Kidney (tissue), 14 donors: ENCODE results near the gene SYNC. TPM values are rescaled to one million over a fixed set of nuclear protein-coding genes. Genes with fewer than 3 reads are reported as not detected.

Source experiments
- DNase-seq, 5 donors: peaks; one replicate each; pipeline ENCODE4 v3.0.0-alpha.2; 2013 to 2020
- FAIRE-seq: peaks from 2 replicates; lab custom pipeline; 2012; peaks lifted over from hg19 to GRCh38; lab: Jason Lieb, UNC
- H3K27ac ChIP-seq, 2 donors: one replicate each; pipeline ENCODE4 v1.7.0; 2013; ENCODE audit warnings: low read depth in 2 of 2, low read length in 2 of 2, inconsistent platforms in 1 of 2
- H3K27me3 ChIP-seq: one replicate; pipeline ENCODE4 v1.7.1; 2013; ENCODE audit warnings: low read length, inconsistent platforms; ENCODE audit not compliant: control insufficient read depth, insufficient read depth
- H3K36me3 ChIP-seq, 3 donors: one replicate each; pipeline versions ENCODE4 v1.7.0 to v1.7.1; 2013; ENCODE audit warnings: low read length in 3 of 3, control low read depth in 1 of 3, inconsistent platforms in 1 of 3; ENCODE audit not compliant: insufficient read depth in 3 of 3, control insufficient read depth in 2 of 3
- H3K4me1 ChIP-seq, 3 donors: one replicate each; pipeline versions ENCODE4 v1.7.0 to v1.7.1; 2013; ENCODE audit warnings: low read length in 3 of 3, inconsistent platforms in 1 of 3, low read depth in 1 of 3; ENCODE audit not compliant: control insufficient read depth in 2 of 3, insufficient read depth in 2 of 3
- H3K4me3 ChIP-seq, 3 donors: one replicate each; pipeline versions ENCODE4 v1.7.0 to v1.8.1; 2013; ENCODE audit warnings: low read length in 3 of 3, control low read depth in 1 of 3, inconsistent platforms in 1 of 3
- H3K9ac ChIP-seq, 3 donors: one replicate each; pipeline versions ENCODE4 v1.7.0 to v1.7.1; 2013; ENCODE audit warnings: low read length in 3 of 3, control low read depth in 1 of 3, inconsistent platforms in 1 of 3
- H3K9me3 ChIP-seq, 3 donors: one replicate each; pipeline versions ENCODE4 v1.7.0 to v1.7.1; 2013; ENCODE audit warnings: low read length in 3 of 3, control low read depth in 1 of 3, inconsistent platforms in 1 of 3; ENCODE audit not compliant: control insufficient read depth in 2 of 3, insufficient read depth in 1 of 3
- intact Hi-C: fragments of 100-400 bp; cut with DNase I; formaldehyde crosslinking; loops from one replicate; pipeline ENCODE4 v1.11.1; 2022
- polyA plus RNA-seq: library from polyadenylated mRNA; stranded (reverse); fragments of 350-450 nt; fragmentation: Illumina TruSeq; extraction: RNeasy Lipid Tissue Mini Kit (QIAGEN cat#74804); gene quantifications from one replicate; pipeline ENCODE4 v1.2.3, GENCODE V29; 2014; ENCODE audit warnings: low read depth, low replicate concordance; ENCODE audit not compliant: insufficient read depth
- total RNA-seq: library from RNA; stranded (reverse); fragmentation: NEBNext Ultra II Directional; extraction: Animal tissue kit (Norgen Biotek cat#: 25700); gene quantifications from one replicate; pipeline ENCODE4 v1.2.1, GENCODE V29; 2021
- TF ChIP-seq, protein P1 (sequence below): IDR thresholded peaks from 3 replicates; pipeline ENCODE4 v1.5.1; 2012; ENCODE audit warnings: mild to moderate bottlenecking, moderate library complexity, borderline replicate concordance; ENCODE audit not compliant: insufficient read depth; ENCODE audit errors: extremely low read depth
- donor health status: control.
- donor health status: control.
- donor health status: control.
- donor health status: control.
- donor health status: control.
- donor health status: DM: yes; HTN: yes; CAD: no.
- donor health status: Normal renal cell carcinoma (clear cell type).

Gene SYNC
- total and polyA plus RNA-seq, 2 donors from 2014 or later = 1.4 to 5.5 TPM

DNA sequence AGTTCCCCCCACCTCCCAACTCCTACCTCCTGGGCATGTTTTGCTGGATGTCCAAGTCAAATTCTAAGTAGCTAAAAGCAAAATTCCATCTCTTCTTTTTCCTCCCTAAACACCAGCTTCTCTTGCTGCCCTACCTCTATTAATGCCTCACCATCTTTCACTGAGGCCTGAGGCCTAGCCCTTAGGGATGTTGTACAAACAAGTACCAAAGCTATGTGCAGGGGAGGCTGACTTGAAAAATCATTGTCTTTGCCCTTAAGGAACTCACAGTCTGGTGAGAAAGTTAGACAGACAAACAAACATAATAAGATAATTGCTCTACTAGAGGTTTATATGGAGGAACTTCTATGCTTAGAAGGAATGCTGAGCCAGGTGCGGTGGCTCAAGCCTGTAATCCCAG is 25.3 kb upstream of the SYNC start:
- no peak overlapping the region for H3K4me3 ChIP-seq
- H3K4me1 ChIP-seq = peaks cover 0 to 7% (median 0%) of the 10 kb centered on the region in 3 donors
- TF ChIP-seq, protein P1, sequence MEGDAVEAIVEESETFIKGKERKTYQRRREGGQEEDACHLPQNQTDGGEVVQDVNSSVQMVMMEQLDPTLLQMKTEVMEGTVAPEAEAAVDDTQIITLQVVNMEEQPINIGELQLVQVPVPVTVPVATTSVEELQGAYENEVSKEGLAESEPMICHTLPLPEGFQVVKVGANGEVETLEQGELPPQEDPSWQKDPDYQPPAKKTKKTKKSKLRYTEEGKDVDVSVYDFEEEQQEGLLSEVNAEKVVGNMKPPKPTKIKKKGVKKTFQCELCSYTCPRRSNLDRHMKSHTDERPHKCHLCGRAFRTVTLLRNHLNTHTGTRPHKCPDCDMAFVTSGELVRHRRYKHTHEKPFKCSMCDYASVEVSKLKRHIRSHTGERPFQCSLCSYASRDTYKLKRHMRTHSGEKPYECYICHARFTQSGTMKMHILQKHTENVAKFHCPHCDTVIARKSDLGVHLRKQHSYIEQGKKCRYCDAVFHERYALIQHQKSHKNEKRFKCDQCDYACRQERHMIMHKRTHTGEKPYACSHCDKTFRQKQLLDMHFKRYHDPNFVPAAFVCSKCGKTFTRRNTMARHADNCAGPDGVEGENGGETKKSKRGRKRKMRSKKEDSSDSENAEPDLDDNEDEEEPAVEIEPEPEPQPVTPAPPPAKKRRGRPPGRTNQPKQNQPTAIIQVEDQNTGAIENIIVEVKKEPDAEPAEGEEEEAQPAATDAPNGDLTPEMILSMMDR = no peak
- DNase-seq (no peak), FAIRE-seq (no peak)
- H3K27me3 ChIP-seq = no peaks in the 10 kb centered on the region
- no peaks in the 10 kb centered on the region for H3K36me3 ChIP-seq
- no peak overlapping the region for H3K27ac ChIP-seq
- intact Hi-C loops = no loop called here
- no peaks in the 10 kb centered on the region for H3K9me3 ChIP-seq
- H3K9ac ChIP-seq = no peak overlapping the region

DNA sequence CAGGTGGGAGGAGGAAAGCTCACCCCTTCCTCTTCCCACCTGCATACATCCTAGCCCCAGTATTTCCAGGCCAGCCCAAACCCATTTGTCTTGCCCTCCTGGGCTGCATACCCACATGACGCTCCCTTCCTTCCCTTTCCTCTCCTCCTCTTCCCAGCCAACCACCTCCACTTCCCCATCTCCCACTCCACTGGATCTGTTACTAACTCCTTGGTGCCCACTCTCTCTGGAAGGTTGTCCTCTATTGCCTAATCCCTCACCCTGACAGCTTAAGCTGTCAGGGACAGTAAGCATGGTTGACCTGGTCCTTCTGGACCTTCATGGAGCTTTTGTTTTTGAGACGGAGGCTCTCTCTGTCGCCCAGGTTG is 23.0 kb upstream of the SYNC start:
- intact Hi-C loops = no loop called here
- DNase-seq (peak in 1 of 5 donors; percentile 17), FAIRE-seq (no peak)
- no peak overlapping the region for H3K4me3 ChIP-seq
- TF ChIP-seq, protein P1 = no peak
- peaks cover 0 to 7% (median 0%) of the 10 kb centered on the region in 3 donors for H3K4me1 ChIP-seq
- H3K27me3 ChIP-seq = no peaks in the 10 kb centered on the region
- no peaks in the 10 kb centered on the region for H3K9me3 ChIP-seq
- H3K9ac ChIP-seq = no peak overlapping the region
- no peaks in the 10 kb centered on the region for H3K36me3 ChIP-seq
- no peak overlapping the region for H3K27ac ChIP-seq

DNA sequence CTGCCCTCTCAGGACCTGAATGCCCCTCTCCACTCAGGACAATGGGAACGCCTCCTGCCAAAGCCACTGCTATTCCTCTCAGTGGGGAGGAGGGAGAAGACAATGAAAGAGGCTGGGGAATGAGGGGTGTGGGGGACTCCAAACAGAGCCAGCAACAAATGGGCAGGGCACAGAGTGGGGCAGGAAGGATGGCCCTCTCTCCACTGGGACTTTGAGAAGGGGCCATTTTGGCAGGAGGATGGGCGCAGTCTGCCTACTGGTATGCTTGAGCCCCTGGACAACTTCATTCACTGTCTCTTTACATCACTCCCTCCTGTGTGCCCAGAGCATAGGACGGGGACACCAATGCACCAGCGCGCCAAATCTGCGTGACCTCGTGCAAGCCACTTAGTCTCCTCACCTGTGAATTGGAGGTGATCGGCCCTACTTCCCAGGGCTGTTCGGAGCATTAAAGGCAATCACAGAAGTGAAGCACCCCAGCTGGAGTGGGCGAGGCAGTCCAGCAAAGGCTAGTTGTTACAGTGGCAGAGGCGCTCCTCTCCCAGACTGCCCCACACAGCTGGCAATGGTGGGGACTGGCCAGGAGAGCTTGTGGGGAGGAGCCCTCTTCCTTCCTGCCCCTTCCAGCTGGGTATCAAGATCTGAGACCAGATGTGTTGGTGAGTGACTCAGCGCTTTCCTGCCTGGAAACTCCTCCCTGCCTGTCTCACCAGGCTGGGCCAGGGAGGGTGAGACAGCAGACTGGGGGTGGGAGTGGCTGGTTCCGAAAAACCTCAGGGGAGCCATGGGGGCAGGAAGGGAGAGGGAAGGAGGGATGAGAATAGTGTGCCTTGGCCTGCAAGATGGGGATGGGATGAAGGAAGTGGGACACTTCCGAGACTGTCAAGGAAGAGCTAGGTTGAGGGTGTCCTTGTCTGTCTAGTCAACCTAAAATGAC is 22.4 kb upstream of the SYNC start:
- no peak overlapping the region for H3K27ac ChIP-seq
- no peak for FAIRE-seq
- peak in 2 of 5 donors; percentile 47 to 50 for DNase-seq

More for the DNA sequence above, 22.4 kb upstream of the SYNC start:
- Histone ChIP-seq H3K4me1 (peaks cover 0 to 7% (median 0%) of the 10 kb centered on the region in 3 donors), H3K27me3 (no peaks in the 10 kb centered on the region), H3K36me3 (no peaks in the 10 kb centered on the region), H3K4me3 (no peak overlapping the region), H3K9ac (no peak overlapping the region), H3K9me3 (no peaks in the 10 kb centered on the region)
- intact Hi-C loops = no loop called here
- TF ChIP-seq, protein P1 = no peak
